ENCODE data around the gene FUT8.

DNA sequence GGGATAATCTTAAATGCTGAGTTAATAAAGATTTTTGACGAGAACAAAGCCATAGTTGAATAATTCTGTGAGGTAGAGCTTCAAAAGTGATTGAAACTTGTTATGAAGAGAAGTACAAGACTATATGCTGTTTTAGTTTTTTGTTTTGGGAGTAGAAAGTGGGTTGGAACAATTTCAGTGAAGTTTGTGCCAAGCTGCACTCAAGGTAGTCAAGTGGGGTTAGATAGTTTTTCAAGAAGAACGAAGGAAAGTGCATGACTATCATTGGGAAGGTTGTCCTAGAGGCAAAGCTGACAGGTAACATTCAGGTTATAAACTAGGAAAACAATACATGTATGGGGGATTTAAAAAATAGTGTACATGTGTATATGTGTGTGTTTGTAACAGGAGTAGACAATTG lies 16.2 kb downstream of the FUT8 start:
- TF ChIP-seq, protein P1, sequence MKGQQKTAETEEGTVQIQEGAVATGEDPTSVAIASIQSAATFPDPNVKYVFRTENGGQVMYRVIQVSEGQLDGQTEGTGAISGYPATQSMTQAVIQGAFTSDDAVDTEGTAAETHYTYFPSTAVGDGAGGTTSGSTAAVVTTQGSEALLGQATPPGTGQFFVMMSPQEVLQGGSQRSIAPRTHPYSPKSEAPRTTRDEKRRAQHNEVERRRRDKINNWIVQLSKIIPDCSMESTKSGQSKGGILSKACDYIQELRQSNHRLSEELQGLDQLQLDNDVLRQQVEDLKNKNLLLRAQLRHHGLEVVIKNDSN (IDR thresholded peaks at IDR 0.05; ENCODE audit: borderline replicate concordance, low read depth), result no peak
- TF ChIP-seq RXRA (IDR thresholded peaks at IDR 0.05; ENCODE audit: borderline replicate concordance, low read depth), result no peak
- TF ChIP-seq FOXM1 (IDR thresholded peaks at IDR 0.05; ENCODE audit: low read depth), result no peak
- no peak for TF ChIP-seq TAF1 (IDR thresholded peaks at IDR 0.05; ENCODE audit: borderline replicate concordance, low read depth, low read length)
- TF ChIP-seq, protein P2, sequence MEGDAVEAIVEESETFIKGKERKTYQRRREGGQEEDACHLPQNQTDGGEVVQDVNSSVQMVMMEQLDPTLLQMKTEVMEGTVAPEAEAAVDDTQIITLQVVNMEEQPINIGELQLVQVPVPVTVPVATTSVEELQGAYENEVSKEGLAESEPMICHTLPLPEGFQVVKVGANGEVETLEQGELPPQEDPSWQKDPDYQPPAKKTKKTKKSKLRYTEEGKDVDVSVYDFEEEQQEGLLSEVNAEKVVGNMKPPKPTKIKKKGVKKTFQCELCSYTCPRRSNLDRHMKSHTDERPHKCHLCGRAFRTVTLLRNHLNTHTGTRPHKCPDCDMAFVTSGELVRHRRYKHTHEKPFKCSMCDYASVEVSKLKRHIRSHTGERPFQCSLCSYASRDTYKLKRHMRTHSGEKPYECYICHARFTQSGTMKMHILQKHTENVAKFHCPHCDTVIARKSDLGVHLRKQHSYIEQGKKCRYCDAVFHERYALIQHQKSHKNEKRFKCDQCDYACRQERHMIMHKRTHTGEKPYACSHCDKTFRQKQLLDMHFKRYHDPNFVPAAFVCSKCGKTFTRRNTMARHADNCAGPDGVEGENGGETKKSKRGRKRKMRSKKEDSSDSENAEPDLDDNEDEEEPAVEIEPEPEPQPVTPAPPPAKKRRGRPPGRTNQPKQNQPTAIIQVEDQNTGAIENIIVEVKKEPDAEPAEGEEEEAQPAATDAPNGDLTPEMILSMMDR (IDR thresholded peaks at IDR 0.05), result no peak
- TF ChIP-seq, protein P3, sequence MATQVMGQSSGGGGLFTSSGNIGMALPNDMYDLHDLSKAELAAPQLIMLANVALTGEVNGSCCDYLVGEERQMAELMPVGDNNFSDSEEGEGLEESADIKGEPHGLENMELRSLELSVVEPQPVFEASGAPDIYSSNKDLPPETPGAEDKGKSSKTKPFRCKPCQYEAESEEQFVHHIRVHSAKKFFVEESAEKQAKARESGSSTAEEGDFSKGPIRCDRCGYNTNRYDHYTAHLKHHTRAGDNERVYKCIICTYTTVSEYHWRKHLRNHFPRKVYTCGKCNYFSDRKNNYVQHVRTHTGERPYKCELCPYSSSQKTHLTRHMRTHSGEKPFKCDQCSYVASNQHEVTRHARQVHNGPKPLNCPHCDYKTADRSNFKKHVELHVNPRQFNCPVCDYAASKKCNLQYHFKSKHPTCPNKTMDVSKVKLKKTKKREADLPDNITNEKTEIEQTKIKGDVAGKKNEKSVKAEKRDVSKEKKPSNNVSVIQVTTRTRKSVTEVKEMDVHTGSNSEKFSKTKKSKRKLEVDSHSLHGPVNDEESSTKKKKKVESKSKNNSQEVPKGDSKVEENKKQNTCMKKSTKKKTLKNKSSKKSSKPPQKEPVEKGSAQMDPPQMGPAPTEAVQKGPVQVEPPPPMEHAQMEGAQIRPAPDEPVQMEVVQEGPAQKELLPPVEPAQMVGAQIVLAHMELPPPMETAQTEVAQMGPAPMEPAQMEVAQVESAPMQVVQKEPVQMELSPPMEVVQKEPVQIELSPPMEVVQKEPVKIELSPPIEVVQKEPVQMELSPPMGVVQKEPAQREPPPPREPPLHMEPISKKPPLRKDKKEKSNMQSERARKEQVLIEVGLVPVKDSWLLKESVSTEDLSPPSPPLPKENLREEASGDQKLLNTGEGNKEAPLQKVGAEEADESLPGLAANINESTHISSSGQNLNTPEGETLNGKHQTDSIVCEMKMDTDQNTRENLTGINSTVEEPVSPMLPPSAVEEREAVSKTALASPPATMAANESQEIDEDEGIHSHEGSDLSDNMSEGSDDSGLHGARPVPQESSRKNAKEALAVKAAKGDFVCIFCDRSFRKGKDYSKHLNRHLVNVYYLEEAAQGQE (IDR thresholded peaks at IDR 0.05; ENCODE audit: low read depth, low read length), result no peak
- TF ChIP-seq RCOR1 (IDR thresholded peaks at IDR 0.05; ENCODE audit: low read length), result no peak
- TF ChIP-seq FOSL2 (IDR thresholded peaks at IDR 0.05; ENCODE audit: borderline replicate concordance, low read depth), result no peak
